ENCODE data around the gene PKHD1.

The PKHD1 gene

GRCh38 chr6:51565472-51565871 lies 521.9 kb downstream of the PKHD1 start:
- DNase-seq (ENCODE audit: low read depth in 1 of 2, low spot score in 1 of 2): no peak
- H3K27me3 ChIP-seq (ENCODE audit: insufficient read depth, poor library complexity, severe bottlenecking): no peaks in the 10 kb centered on the region
- TF ChIP-seq SPI1 (IDR thresholded peaks at IDR 0.05; ENCODE audit: borderline replicate concordance, low read depth) (no peak), POLR2AphosphoS5 (IDR thresholded peaks at IDR 0.05; ENCODE audit: low read depth) (no peak), REST (IDR thresholded peaks at IDR 0.05; ENCODE audit: insufficient replicate concordance, low read depth) (no peak), GABPA (IDR thresholded peaks at IDR 0.05; ENCODE audit: low read depth) (no peak), CTCF (IDR thresholded peaks at IDR 0.05; ENCODE audit: insufficient read depth, low read length) (no peak)
- H3K27ac ChIP-seq (replicated peaks): no peak overlapping the region
- no peak overlapping the region for H3K4me3 ChIP-seq (replicated peaks; ENCODE audit: insufficient read depth, low read length)

Measured in HL-60 (cell line).